ENCODE results near the gene PCDH12. TPM values are rescaled to one million over a fixed set of nuclear protein-coding genes. Genes with fewer than 3 reads are reported as not detected.

Gene PCDH12
- 0.03 to 0.06 TPM in 2 of 5 replicates, not detected in the others for total RNA-seq (2022; extraction: Qiagen RNA extraction)

DNA sequence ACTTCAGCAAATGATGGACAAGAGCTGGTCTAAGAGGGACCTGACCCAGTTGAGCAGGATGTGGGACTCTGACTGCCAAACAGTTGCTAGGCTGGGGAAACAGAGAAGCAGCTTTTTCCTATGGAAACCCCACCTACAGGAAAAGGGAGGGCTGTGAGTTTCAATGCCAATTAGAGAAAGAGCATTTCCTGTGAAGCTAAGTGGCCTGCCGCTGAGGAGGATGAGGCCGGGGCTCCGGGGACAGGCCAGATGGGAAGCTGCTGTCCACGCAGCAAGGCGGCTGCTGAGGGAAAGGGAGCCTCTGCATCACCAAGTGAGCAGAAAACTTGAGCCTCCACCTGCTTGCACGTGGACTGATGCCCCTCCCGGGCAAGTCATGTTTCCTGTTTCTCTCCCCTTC, at the start of gene PCDH12:
Gene PCDH12, minus strand, starts transcription at position 90 of the 400 bp plus-strand sequence. CDS start 351 bp downstream, outside the sequence.

DNA sequence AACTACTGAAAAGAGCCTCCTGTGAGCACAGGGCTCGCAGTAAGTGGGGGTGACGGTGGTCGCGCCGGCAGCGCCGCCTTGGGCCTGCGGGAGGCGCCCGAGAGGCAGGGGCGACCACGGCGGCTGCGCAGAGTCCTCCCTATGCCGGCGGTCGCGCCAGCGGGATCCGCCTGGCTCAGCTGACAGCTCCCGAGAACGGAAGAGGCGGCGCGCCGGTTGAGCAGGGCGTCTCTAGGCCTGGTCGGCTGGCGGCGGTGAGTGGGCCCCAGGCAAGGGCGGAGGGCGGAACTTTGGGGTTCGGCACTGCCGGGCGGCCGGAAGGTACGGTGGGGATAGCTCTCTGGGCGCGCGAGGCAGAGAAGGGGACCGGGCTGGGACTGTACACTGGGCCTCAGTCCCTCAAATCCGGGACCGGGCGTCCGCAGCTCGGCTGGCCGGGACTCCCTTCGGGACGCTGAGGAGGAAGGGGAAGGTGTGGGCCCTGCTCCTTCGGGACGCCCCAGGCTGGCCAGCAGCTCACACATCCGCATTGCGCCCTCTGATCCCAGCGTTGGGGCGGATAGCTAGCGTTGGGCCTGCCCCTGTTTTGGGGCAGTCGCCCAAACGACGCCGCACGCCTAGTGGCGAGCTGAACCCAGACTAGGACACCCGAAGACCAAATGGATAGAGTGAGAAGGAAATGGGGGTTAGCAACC, 11.1 kb upstream of the PCDH12 start, which contains the start of gene RNF14:
Gene RNF14, plus strand, starts transcription at position 192 of the 695 bp plus-strand sequence. CDS start 4,484 bp downstream, outside the sequence.

DNA sequence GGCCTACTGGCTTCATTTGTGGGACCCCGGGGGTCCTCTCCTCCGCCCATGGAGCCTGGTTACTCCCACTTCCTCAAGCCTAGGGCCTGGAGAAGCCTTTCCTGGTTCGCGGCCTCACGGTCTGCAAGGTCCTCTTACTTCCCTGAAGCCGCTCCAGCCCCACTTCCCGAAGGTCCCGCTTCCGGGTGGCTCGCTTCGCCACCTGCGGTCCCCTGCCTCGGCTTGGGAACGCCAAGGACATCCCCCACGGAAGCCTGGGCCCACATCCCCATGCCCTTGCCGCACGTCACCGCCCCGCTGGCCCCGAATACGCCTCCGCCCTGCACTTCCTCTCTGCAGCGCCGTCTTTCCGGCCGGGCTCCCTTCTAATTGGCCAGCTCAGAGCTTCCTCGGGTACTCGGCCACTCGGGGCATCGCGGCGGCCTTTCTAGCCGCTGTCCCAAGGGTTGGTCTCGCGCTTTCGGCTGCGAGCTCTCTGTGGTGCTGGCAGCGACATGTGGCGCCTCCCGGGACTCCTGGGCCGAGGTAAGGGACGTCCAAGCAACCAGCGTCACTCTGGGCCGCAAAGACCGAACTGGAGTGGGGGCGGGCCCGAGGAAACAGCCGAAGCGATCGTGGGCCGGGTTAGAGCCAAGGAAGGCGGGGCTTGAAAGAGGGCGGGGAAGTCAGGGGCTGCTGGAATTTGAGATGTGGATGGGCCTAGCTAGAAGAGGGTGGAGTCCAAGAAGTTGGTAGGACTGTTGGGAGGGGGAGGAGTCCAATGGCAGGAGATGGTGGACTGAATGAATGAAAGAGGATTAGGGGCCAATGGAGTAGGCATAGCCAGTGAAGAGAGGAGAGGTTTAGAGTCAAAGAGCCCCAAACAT, 34.3 kb downstream of the PCDH12 start, which contains the start of gene DELE1:
Gene DELE1, plus strand, starts transcription at position 424 of the 866 bp plus-strand sequence. Its CDS starts 71 bp downstream, at position 495.

Other genes starting within 250 kb of the PCDH12 start
- 1.9 to 4.5 TPM (median 3.4 TPM) in 5 replicates for gene PCDH1, start 79.8 kb downstream of the PCDH12 start, total RNA-seq (2022; extraction: Qiagen RNA extraction)
- gene DELE1, start 34.3 kb downstream of the PCDH12 start, total RNA-seq (2022; extraction: Qiagen RNA extraction), result 44.7 to 54.6 TPM (median 50.6 TPM) in 5 replicates
- 50.3 to 85.7 TPM (median 65.0 TPM) in 5 replicates for gene RNF14, start 10.9 kb upstream of the PCDH12 start, total RNA-seq (2022; extraction: Qiagen RNA extraction)
- gene GNPDA1, start 54.8 kb upstream of the PCDH12 start, total RNA-seq (2022; extraction: Qiagen RNA extraction), result 60.2 to 71.5 TPM (median 60.5 TPM) in 5 replicates
- 46.6 to 55.4 TPM (median 50.0 TPM) in 5 replicates for gene NDFIP1, start 150.6 kb upstream of the PCDH12 start, total RNA-seq (2022; extraction: Qiagen RNA extraction)